HEK293 (cell line): ENCODE results near the gene LGALS3BP.
"Not testable (repeated sequence)": the region's sequence is repeated elsewhere in the genome, so short reads cannot be mapped to it uniquely, and the experiment has no call there.

ENCODE experiments used
- CTCF ChIA-PET: fragments of 350-600 bp; formaldehyde crosslinking; extraction: SDS; loops from one replicate; lab custom pipeline; 2021; ENCODE audit warnings: antibody characterized with exemption; lab: Yijun Ruan, JAX
- POLR2A ChIA-PET: fragments of 300-600 bp; formaldehyde crosslinking; extraction: SDS; loops from one replicate; lab custom pipeline; 2020; ENCODE audit warnings: antibody characterized with exemption, inconsistent platforms; lab: Yijun Ruan, JAX
- H3K27ac ChIP-seq: fragments of 200-500 bp; sonication (Bioruptor generic); 2 replicates; pipeline ENCODE4 v1.5.1; 2014; ENCODE audit warnings: low read depth, low read length, control low read depth, inconsistent platforms; ENCODE audit errors: extremely low read depth
- H3K36me3 ChIP-seq, 2 experiments: fragments of 200-500 bp in 1 of 2; sonication (Bioruptor generic) in 1 of 2; 1 replicate in 1 of 2; 2 replicates in 1 of 2; pipeline ENCODE4 v1.5.1; 2014 to 2017; ENCODE audit warnings: inconsistent platforms in 2 of 2, low read length in 2 of 2; ENCODE audit not compliant: control insufficient read depth in 2 of 2, insufficient read depth in 1 of 2
- H3K4me1 ChIP-seq: fragments of 200-500 bp; sonication (Bioruptor generic); 2 replicates; pipeline ENCODE4 v1.5.1; 2014; ENCODE audit warnings: mild to moderate bottlenecking, low read length, inconsistent platforms; ENCODE audit not compliant: control insufficient read depth, insufficient read depth
- H3K4me3 ChIP-seq: 2 replicates; pipeline ENCODE4 v1.5.1; 2011; ENCODE audit warnings: low read depth, mild to moderate bottlenecking, control low read depth, low read length, moderate library complexity
- H3K9me3 ChIP-seq: fragments of 200-500 bp; sonication (Bioruptor generic); 2 replicates; pipeline ENCODE4 v1.5.1; 2014; ENCODE audit warnings: low read depth, low read length, inconsistent platforms; ENCODE audit not compliant: control insufficient read depth, insufficient read depth
- BCL11B ChIP-seq: fragments of 450-650 bp; formaldehyde crosslinking; IDR thresholded peaks from 2 replicates; pipeline ENCODE4 v1.5.1; 2016; ENCODE audit warnings: low read depth, missing biosample characterization, missing genetic modification characterization
- SCRT2 ChIP-seq: fragments of 450-650 bp; formaldehyde crosslinking; IDR thresholded peaks from 2 replicates; pipeline ENCODE4 v1.5.1; 2016; ENCODE audit warnings: missing biosample characterization, missing genetic modification characterization
- ZBTB1 ChIP-seq: fragments of 450-650 bp; formaldehyde crosslinking; IDR thresholded peaks from 2 replicates; pipeline ENCODE4 v1.5.1; 2016; ENCODE audit warnings: missing biosample characterization, missing genetic modification characterization
- ZEB2 ChIP-seq: fragments of 450-650 bp; formaldehyde crosslinking; IDR thresholded peaks from 2 replicates; pipeline ENCODE4 v1.5.1; 2016; ENCODE audit warnings: missing biosample characterization, missing genetic modification characterization
- ZIC2 ChIP-seq: fragments of 450-650 bp; formaldehyde crosslinking; IDR thresholded peaks from 2 replicates; pipeline ENCODE4 v1.5.1; 2016; ENCODE audit warnings: missing biosample characterization, missing genetic modification characterization
- ZNF121 ChIP-seq: fragments of 450-650 bp; formaldehyde crosslinking; IDR thresholded peaks from 2 replicates; pipeline ENCODE4 v1.5.1; 2016; ENCODE audit warnings: missing biosample characterization, missing genetic modification characterization
- ZNF223 ChIP-seq: fragments of 450-650 bp; formaldehyde crosslinking; IDR thresholded peaks from 2 replicates; pipeline ENCODE4 v1.5.1; 2016; ENCODE audit warnings: missing biosample characterization, missing genetic modification characterization
- ZNF23 ChIP-seq: fragments of 450-650 bp; formaldehyde crosslinking; IDR thresholded peaks from 2 replicates; pipeline ENCODE4 v1.5.1; 2016; ENCODE audit warnings: missing biosample characterization, missing genetic modification characterization, borderline replicate concordance
- ZNF26 ChIP-seq: fragments of 450-650 bp; formaldehyde crosslinking; IDR thresholded peaks from 2 replicates; pipeline ENCODE4 v1.5.1; 2016; ENCODE audit warnings: missing biosample characterization, missing genetic modification characterization
- ZNF529 ChIP-seq: fragments of 450-650 bp; formaldehyde crosslinking; IDR thresholded peaks from 2 replicates; pipeline ENCODE4 v1.5.1; 2017; ENCODE audit warnings: missing genetic modification characterization, missing biosample characterization; ENCODE audit not compliant: insufficient replicate concordance
- ZNF558 ChIP-seq: fragments of 450-650 bp; formaldehyde crosslinking; IDR thresholded peaks from 2 replicates; pipeline ENCODE4 v1.5.1; 2016; ENCODE audit warnings: missing biosample characterization, missing genetic modification characterization
- ZNF692 ChIP-seq: fragments of 450-650 bp; formaldehyde crosslinking; IDR thresholded peaks from 2 replicates; pipeline ENCODE4 v1.5.1; 2016; ENCODE audit warnings: missing biosample characterization, missing genetic modification characterization
- ZNF76 ChIP-seq: fragments of 450-650 bp; formaldehyde crosslinking; IDR thresholded peaks from 2 replicates; pipeline ENCODE4; 2016; ENCODE audit warnings: low read depth, missing biosample characterization, missing genetic modification characterization, borderline replicate concordance
- ZNF791 ChIP-seq: fragments of 450-650 bp; formaldehyde crosslinking; IDR thresholded peaks from 2 replicates; pipeline ENCODE4 v1.5.1; 2016; ENCODE audit warnings: missing biosample characterization, missing genetic modification characterization
- ZNF843 ChIP-seq: fragments of 450-650 bp; formaldehyde crosslinking; IDR thresholded peaks from 2 replicates; pipeline ENCODE4 v1.5.1; 2016; ENCODE audit warnings: missing biosample characterization, missing genetic modification characterization
- ZSCAN23 ChIP-seq: fragments of 450-650 bp; formaldehyde crosslinking; IDR thresholded peaks from 2 replicates; pipeline ENCODE4 v1.5.1; 2016; ENCODE audit warnings: missing biosample characterization, missing genetic modification characterization
- TF ChIP-seq, protein P1 (sequence below): fragments of 450-650 bp; formaldehyde crosslinking; IDR thresholded peaks from 2 replicates; pipeline ENCODE4 v1.5.0; 2017; ENCODE audit warnings: missing biosample characterization, missing genetic modification characterization, borderline replicate concordance

The LGALS3BP gene

DNA sequence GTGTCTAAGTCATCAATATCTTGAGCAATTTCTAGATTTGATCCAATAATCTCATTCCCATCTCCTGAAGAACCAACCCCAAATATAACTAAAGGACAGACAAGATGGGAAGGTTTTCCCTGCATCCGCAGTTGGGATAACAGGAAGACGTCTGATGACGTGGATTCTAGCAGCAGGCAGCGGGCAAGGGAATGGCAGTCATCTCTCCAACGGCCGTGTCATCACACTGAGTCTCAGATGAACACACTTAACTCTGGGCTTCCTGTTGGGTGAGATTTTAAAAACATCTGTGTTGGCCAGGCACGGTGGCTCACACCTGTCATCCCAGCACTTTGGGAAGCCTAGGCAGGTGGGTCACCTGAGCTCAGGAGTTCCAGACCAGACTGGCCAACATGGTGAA is 33.6 kb downstream of the LGALS3BP start:
- ChIA-PET POLR2A (no interaction called here), CTCF (no interaction called here)
- Histone ChIP-seq H3K9me3 (no peaks in the 10 kb centered on the region; the same call in 1 of the 2 replicates), H3K4me1 (no peaks in the 10 kb centered on the region; the same call in 1 of the 2 replicates), H3K36me3 (no peaks in the 10 kb centered on the region), H3K27ac (no peak overlapping the region), H3K4me3 (no peak overlapping the region)
- TF ChIP-seq ZNF843 (tag by site-specific recombination) = no peak
- TF ChIP-seq ZNF76 (tag by site-specific recombination) = no peak
- TF ChIP-seq ZBTB1 (tag by site-specific recombination) = no peak
- TF ChIP-seq ZNF26 = no peak
- TF ChIP-seq, protein P1, sequence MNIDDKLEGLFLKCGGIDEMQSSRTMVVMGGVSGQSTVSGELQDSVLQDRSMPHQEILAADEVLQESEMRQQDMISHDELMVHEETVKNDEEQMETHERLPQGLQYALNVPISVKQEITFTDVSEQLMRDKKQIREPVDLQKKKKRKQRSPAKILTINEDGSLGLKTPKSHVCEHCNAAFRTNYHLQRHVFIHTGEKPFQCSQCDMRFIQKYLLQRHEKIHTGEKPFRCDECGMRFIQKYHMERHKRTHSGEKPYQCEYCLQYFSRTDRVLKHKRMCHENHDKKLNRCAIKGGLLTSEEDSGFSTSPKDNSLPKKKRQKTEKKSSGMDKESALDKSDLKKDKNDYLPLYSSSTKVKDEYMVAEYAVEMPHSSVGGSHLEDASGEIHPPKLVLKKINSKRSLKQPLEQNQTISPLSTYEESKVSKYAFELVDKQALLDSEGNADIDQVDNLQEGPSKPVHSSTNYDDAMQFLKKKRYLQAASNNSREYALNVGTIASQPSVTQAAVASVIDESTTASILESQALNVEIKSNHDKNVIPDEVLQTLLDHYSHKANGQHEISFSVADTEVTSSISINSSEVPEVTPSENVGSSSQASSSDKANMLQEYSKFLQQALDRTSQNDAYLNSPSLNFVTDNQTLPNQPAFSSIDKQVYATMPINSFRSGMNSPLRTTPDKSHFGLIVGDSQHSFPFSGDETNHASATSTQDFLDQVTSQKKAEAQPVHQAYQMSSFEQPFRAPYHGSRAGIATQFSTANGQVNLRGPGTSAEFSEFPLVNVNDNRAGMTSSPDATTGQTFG (tag by site-specific recombination) = no peak
- TF ChIP-seq ZNF791 (tag by site-specific recombination) = no peak
- TF ChIP-seq ZNF23 = no peak
- TF ChIP-seq ZIC2 = no peak
- TF ChIP-seq ZNF223 (tag by site-specific recombination) = no peak
- TF ChIP-seq ZNF529 (tag by site-specific recombination) = no peak
- TF ChIP-seq ZSCAN23 = no peak
- no peak for TF ChIP-seq ZEB2
- TF ChIP-seq ZNF558 (tag by site-specific recombination) = no peak

DNA sequence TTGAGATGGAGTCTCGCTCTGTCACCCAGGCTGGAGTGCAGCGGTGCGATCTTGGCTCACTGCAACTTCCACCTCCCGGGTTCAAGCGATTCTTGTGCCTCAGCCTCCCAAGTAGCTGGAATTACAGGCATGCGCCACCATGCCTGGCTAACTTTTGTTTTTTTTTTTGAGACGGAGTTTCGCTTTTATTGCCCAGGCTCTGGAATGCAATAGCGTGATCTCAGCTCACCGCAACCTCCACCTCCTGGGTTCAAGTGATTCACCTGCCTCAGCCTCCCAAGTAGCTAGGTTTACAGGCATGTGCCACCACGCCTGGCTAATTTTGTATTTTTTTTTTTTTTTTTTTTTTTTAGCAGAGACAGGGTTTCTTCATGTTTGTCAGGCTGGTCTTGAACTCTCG is 34.3 kb downstream of the LGALS3BP start:
- H3K9me3 ChIP-seq, H3K4me1 ChIP-seq, H3K36me3 ChIP-seq, POLR2A ChIA-PET, H3K27ac ChIP-seq, H3K4me3 ChIP-seq: not testable (repeated sequence)
- CTCF ChIA-PET = interaction anchor here (0.7 kb wide), 1 partner anchor 21 kb away, joined by 3 read pairs; no protein-coding TSS in a partner anchor

- ChIA-PET CTCF (interaction anchor here (0.7 to 1.5 kb wide), 2 partner anchors 13 to 22 kb away, joined by 3 to 4 read pairs; no protein-coding TSS in a partner anchor), POLR2A (no interaction called here)
- no peak overlapping the region for H3K27ac ChIP-seq
- no peaks in the 10 kb centered on the region; the same call in 1 of the 2 replicates for H3K4me1 ChIP-seq
- H3K4me3 ChIP-seq = no peak overlapping the region
- no peaks in the 10 kb centered on the region for H3K9me3 ChIP-seq
- no peak for TF ChIP-seq ZNF121 (tag by site-specific recombination)
- TF ChIP-seq ZNF692 (tag by site-specific recombination) = no peak
- TF ChIP-seq BCL11B = no peak
- TF ChIP-seq SCRT2 (tag by site-specific recombination) = 0 out of 2 replicates have a peak, but pooled peaks have one; percentile 9
- TF ChIP-seq, all 188 proteins: peak for 1
- no peaks in the 10 kb centered on the region for H3K36me3 ChIP-seq
Observed at GRCh38 chr17:78944956-78945355, 34.8 kb downstream of the LGALS3BP start.
